Measurements from ENCODE around the gene FYN.

- TF ChIP-seq TAF1 (IDR thresholded peaks at IDR 0.05; ENCODE audit: borderline replicate concordance, low read depth, low read length), result no peak
- TF ChIP-seq POLR2A (IDR thresholded peaks at IDR 0.05; ENCODE audit: low read depth, low read length), result no peak
These were observed 187.7 kb downstream of the FYN start for GRCh38 chr6:111685526-111685925.
